Stimulated activated CD8-positive, alpha-beta memory T cell treated with anti-CD3 and anti-CD28 coated beads, Interleukin-12 subunit alpha, Interleukin-12 subunit beta, amount 100 ng/mL, for 4 hours (primary cell): Measurements from ENCODE around the gene ZNF93.
A peak's percentile ranks its signal among the peaks of the same experiment; 100 is the strongest.
"Not testable (repeated sequence)": the region's sequence is repeated elsewhere in the genome, so short reads cannot be mapped to it uniquely, and the experiment has no call there.

Experiments used
- DNase-seq: peaks from one replicate; pipeline ENCODE4 v3.0.0-alpha.2; 2020; ENCODE audit warnings: low read depth

The ZNF93 gene

DNA sequence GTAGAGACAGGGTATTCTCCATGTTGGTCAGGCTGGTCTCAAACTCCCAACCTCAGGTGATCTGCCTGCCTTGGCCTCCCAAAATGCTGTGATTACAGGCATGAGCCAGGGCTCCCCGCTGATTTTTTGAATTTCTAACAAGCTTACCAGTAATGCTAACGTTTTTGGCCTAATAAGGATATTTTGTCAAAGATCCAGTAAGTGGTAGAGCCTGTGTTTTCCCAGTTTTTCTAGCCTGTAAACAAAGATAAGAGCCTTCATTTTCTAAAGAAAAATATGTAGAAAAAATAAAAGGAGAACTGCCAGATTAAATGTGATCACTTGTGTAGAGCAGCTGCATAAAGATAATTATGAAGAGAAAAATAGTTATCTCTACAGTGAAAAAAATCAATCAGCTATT is 37.7 kb downstream of the ZNF93 start:
- no peak for DNase-seq

GRCh38 chr19:19943848-19944582 is 43.3 kb downstream of the ZNF93 start:
- no peak for DNase-seq

DNA sequence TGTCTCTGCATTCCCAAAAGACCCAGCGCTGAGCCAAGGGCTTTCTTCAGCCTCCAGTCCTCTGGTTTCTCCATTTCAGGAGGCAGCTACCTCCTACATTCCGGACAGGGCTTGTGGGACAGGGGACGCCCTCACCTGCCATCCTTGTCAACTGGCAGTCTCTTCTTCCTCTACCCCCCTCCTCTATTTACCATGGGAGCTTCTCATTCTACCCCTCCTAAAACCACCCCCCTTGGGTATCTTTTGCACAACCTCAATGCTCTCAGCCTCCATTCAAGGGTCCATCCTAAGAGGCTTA is 43.8 kb downstream of the ZNF93 start:
- no peak for DNase-seq

- DNase-seq, result no peak
Observed at GRCh38 chr19:19946226-19946625, 45.5 kb downstream of the ZNF93 start.

DNA sequence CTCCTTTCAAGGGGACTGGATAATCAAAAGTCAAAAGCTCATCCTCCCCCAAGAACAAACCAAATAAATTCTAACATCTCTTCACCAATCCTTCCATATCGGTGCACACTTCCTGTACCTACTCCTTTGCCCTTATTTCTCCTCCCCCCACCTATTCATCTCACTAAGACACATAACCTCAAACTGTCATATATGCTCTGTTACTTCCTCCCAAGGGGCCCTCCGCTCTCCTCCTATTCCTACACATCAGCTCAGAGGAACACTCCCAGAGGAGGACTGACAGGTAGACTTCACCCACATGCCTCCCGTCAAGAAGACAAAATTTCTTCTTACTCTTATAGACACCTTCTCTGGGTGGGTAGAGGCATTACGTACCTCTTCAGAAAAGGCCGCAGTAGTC is 48.1 kb downstream of the ZNF93 start:
- DNase-seq, result no peak

DNA sequence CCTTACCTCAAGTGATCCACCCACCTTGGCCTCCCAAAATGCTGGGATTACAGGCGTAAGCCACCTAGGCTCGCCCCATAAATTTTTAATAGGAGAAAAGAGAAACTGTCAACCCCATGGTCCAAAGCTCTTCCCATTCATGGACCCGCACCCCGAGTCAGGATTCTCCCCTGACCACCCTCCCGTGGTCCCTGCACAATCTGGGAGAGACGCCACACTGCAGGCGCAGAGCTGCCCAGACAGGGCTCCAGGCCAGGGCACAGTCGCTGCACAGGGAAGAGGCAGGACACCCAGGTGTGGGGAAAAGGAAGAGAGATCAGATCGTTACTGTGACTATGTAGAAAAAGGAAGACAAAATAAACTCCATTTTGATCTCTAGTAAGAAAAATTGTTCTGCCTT is 54.5 kb downstream of the ZNF93 start:
- no peak for DNase-seq

- no peak for DNase-seq
Observed at GRCh38 chr19:19956434-19957075, 55.8 kb downstream of the ZNF93 start.

DNA sequence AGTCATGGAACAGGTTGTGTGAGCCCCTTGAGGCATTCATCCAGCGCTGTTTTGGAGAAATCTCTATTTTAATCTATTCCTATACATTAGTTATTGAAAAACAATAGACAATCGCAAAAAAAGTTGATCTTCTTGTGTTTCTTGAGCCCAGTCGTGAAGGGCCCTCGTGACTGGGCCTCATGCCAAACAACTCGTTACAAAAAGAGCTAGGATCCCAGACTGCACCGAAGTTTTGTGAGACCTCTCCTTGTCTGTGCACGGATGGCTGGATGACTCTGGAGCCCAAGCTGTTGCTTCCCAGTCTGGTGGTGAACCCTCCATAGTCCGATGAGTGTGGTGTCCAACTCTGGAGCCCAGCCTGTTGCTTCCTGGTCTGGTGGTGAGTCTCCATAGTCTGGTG is 57.0 kb downstream of the ZNF93 start:
- not testable (repeated sequence) for DNase-seq

GRCh38 chr19:19959151-19959799 is 58.5 kb downstream of the ZNF93 start:
- DNase-seq, result peak; percentile 31

- DNase-seq, result no peak
Observed at GRCh38 chr19:19964416-19964815, 63.7 kb downstream of the ZNF93 start.

- not testable (repeated sequence) for DNase-seq
Observed at GRCh38 chr19:19966126-19966525, 65.4 kb downstream of the ZNF93 start.

GRCh38 chr19:19966862-19967261 is 66.1 kb downstream of the ZNF93 start:
- DNase-seq, result no peak
